ENCODE measurements around the gene HEPACAM2.

Gene HEPACAM2

DNA sequence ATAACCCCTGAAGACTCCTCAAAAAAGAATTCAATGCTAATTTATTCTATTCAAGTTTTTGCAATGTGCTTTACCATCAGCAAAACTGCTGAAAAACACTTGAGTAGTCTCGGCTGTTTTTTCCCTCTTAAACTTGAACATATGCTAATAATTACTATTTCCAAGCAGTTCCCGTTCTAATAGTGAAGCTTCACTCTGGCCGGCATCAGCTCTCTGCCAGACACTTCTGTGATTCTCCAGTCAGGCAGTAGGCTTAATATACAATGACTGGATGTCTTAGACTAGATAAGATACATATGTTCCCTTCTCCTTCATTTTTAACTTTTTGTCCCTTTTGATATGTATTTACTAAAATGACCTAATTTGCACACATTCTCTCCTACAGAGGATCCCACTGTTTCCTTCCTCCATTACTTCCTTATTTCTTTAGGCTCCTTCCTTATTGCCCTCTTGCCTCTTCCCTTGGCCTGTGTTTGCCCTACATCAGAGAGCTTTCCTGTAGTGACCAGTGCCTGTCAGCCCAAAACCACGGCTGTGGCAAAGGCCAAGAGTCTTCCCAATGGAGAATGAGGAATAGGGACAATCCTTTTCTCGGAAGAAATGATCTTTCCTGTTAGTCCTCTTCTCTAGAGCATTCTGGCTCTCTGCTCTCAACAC is 23.5 kb downstream of the HEPACAM2 start:
- Histone ChIP-seq H3K36me3 (ENCODE audit: control insufficient read depth in 1 of 2, insufficient read depth in 2 of 2, low read length in 2 of 2) (no peaks in the 10 kb centered on the region), H3K27me3 (ENCODE audit: low read depth, low read length) (no peaks in the 10 kb centered on the region), H3K4me3 (ENCODE audit: low read depth in 1 of 2, low read length in 2 of 2) (no peak overlapping the region), H3K27ac (ENCODE audit: low read length) (no peak overlapping the region), H3K4me1 (ENCODE audit: control insufficient read depth in 1 of 2, insufficient read depth in 2 of 2, low read length in 2 of 2) (no peaks in the 10 kb centered on the region), H3K9me3 (ENCODE audit: control insufficient read depth in 1 of 2, low read length in 2 of 2) (no peaks in the 10 kb centered on the region)

DNA sequence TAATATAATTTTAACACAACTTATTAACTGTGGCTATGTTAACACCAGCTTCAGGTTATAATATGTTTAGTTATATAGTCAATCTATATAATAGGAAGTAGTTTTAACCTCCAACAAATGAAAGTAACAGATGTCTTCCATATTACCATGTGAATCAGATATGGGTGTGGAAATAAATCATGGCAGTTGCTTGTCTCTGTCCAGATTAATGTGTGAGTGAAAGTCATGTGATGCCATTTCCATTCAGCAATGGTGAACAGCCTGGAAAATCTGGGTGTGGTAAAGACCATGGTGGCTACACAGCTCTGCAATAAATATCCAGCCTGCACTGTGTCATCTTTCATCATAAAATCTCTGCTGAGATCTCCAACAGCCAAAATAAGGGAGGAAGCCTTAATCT is 27.8 kb downstream of the HEPACAM2 start:
- H3K4me3 ChIP-seq (ENCODE audit: low read depth in 1 of 2, low read length in 2 of 2): no peak overlapping the region
- no peaks in the 10 kb centered on the region for H3K27me3 ChIP-seq (ENCODE audit: low read depth, low read length)
- no peaks in the 10 kb centered on the region for H3K36me3 ChIP-seq (ENCODE audit: control insufficient read depth in 1 of 2, insufficient read depth in 2 of 2, low read length in 2 of 2)
- H3K27ac ChIP-seq (ENCODE audit: low read length): no peak overlapping the region
- H3K4me1 ChIP-seq (ENCODE audit: control insufficient read depth in 1 of 2, insufficient read depth in 2 of 2, low read length in 2 of 2): no peaks in the 10 kb centered on the region
- H3K9me3 ChIP-seq (ENCODE audit: control insufficient read depth in 1 of 2, low read length in 2 of 2): no peaks in the 10 kb centered on the region

DNA sequence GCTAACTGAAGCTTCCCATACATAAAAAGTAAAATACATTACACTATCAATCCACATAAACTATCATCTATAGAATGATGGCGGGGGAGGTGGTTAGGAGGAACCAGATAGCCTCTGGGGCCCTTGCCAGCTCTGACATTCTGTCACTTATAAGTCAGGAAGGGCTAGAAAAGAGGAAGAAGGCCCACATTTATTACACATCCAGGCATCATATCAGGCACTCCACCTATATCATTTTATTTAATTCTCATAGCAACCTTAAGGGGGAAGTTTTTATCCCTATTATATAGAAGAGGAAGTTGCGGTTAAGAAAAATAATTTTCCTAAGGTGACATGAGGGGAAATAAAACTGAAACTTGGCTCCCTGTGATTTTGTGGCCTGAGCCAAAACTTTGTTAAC is 29.9 kb downstream of the HEPACAM2 start:
- no peaks in the 10 kb centered on the region for H3K4me1 ChIP-seq (ENCODE audit: control insufficient read depth in 1 of 2, insufficient read depth in 2 of 2, low read length in 2 of 2)
- no peaks in the 10 kb centered on the region for H3K36me3 ChIP-seq (ENCODE audit: control insufficient read depth in 1 of 2, insufficient read depth in 2 of 2, low read length in 2 of 2)
- no peaks in the 10 kb centered on the region for H3K27me3 ChIP-seq (ENCODE audit: low read depth, low read length)
- H3K4me3 ChIP-seq (ENCODE audit: low read depth in 1 of 2, low read length in 2 of 2): no peak overlapping the region
- no peaks in the 10 kb centered on the region for H3K9me3 ChIP-seq (ENCODE audit: control insufficient read depth in 1 of 2, low read length in 2 of 2)
- H3K27ac ChIP-seq (ENCODE audit: low read length): no peak overlapping the region

DNA sequence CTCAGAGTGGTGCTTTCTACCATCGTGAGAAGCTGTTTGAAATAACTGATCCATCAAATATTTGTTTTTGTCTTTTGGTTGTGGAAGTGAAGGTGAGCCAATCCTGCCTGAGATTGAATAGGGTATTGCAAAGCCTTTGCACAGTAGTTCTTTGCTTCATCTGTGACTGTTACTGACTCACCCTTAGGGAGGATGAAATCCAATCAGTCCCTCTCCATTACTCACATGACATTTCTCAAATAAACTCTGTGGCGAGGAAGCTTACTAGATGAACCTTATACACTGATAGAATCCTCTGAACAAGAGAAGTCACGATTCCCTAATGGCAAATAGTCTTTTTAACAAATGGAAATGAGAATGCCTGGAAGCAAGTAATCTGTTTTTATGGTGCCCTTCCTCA is 31.9 kb downstream of the HEPACAM2 start:
- Histone ChIP-seq H3K27ac (ENCODE audit: low read length) (no peak overlapping the region), H3K27me3 (ENCODE audit: low read depth, low read length) (no peaks in the 10 kb centered on the region)

DNA sequence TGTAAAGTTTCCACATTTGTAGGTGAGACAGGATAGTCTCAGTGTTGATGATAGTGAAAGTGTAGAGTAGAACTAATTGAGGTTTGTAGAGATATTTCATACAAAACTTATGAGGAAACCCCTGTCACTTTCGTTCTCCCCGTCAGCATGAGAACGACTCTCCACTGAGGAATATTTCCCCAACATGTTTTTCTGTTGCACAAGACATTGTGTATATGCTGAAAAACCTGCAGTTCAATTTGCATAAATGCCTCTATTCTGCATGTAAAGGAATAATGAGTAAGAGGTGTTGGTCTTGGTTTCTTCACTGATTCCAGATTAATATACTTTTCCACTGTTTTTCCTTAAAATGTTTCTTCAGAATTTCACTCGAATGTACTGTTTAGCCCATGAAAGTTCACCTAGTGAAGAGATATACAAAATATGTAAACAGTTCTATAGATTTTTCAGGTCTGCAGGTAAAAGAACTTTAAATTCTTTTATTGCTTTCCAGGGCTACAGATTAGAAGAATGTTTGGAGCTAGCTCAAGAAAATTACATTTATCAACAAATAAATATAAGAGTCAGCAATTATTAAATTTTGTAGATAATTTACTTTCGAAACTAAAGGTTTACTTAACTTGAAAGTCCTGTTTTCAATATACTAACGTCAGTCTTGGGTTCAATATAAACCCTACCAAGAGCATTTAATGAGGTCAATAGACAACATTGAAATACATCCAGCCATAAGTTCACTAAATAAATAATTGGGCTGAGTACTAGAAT is 37.2 kb downstream of the HEPACAM2 start:
- H3K27ac ChIP-seq (ENCODE audit: low read length): no peak overlapping the region
- no peak overlapping the region for H3K4me3 ChIP-seq (ENCODE audit: low read depth in 1 of 2, low read length in 2 of 2)

More for the DNA sequence above, 31.9 kb downstream of the HEPACAM2 start:
- no peaks in the 10 kb centered on the region for H3K36me3 ChIP-seq (ENCODE audit: control insufficient read depth in 1 of 2, insufficient read depth in 2 of 2, low read length in 2 of 2)
- H3K9me3 ChIP-seq (ENCODE audit: control insufficient read depth in 1 of 2, low read length in 2 of 2): no peaks in the 10 kb centered on the region
- H3K4me3 ChIP-seq (ENCODE audit: low read depth in 1 of 2, low read length in 2 of 2): no peak overlapping the region
- no peaks in the 10 kb centered on the region for H3K4me1 ChIP-seq (ENCODE audit: control insufficient read depth in 1 of 2, insufficient read depth in 2 of 2, low read length in 2 of 2)

DNA sequence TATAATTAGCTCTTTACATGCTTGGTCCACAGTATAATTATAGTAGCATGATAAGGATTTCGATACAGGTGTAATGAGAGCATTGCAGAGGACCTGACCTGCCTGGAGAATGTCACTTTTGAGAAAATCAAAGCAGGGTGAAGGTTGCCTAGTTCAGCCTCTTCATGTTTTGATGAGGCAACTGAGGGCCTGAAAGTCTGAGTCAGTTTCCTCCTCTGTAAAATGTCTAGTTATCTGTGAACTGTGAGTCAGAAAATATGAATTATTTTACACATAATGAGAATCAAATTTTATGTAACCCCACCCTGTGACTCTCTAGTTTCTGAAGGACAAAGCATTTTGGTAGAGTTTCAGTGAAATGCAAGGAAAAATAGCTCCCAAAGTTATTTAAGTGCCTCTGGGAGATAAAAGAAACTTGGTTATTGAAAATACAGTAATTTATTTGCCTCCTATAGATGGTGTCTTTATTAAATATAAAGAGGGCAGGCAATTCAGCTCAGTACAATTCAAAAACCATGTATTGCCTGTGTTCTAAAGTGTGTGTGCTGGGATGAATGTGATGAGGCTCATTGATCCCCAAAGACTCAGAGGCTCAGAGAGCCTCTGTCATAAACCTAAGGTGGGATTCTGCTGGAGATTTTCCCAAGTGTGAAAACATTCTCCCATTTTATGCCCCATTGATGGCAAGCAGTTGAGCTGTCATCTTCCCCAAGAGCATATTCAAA is 40.8 kb downstream of the HEPACAM2 start:
- Histone ChIP-seq H3K9me3 (ENCODE audit: control insufficient read depth in 1 of 2, low read length in 2 of 2) (no peaks in the 10 kb centered on the region), H3K36me3 (ENCODE audit: control insufficient read depth in 1 of 2, insufficient read depth in 2 of 2, low read length in 2 of 2) (no peaks in the 10 kb centered on the region), H3K27ac (ENCODE audit: low read length) (no peak overlapping the region), H3K4me3 (ENCODE audit: low read depth in 1 of 2, low read length in 2 of 2) (no peak overlapping the region), H3K27me3 (ENCODE audit: low read depth, low read length) (no peaks in the 10 kb centered on the region), H3K4me1 (ENCODE audit: control insufficient read depth in 1 of 2, insufficient read depth in 2 of 2, low read length in 2 of 2) (no peaks in the 10 kb centered on the region)

More for the DNA sequence above, 37.2 kb downstream of the HEPACAM2 start:
- H3K4me1 ChIP-seq (ENCODE audit: control insufficient read depth in 1 of 2, insufficient read depth in 2 of 2, low read length in 2 of 2): no peaks in the 10 kb centered on the region
- no peaks in the 10 kb centered on the region for H3K9me3 ChIP-seq (ENCODE audit: control insufficient read depth in 1 of 2, low read length in 2 of 2)
- H3K36me3 ChIP-seq (ENCODE audit: control insufficient read depth in 1 of 2, insufficient read depth in 2 of 2, low read length in 2 of 2): no peaks in the 10 kb centered on the region
- H3K27me3 ChIP-seq (ENCODE audit: low read depth, low read length): no peaks in the 10 kb centered on the region

DNA sequence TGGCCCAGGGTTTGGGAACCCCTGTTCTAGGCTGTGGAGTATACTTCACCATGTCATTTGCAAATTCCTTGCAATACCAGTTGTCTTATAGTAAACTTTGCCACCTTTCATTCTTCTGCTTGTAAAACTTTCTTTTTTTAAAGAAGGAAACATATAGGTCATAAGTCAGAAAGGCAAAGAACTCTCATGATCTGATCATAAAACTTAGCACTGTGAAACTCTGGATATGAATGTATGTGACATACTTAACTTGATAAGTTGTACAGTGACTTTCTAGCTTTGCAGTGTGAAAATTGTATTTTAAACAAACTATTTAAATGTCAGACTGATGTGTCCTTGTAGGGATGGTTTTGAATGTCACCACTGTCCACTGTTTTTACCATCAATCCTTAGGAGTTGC is 47.1 kb downstream of the HEPACAM2 start:
- Histone ChIP-seq H3K9me3 (ENCODE audit: control insufficient read depth in 1 of 2, low read length in 2 of 2) (no peaks in the 10 kb centered on the region), H3K36me3 (ENCODE audit: control insufficient read depth in 1 of 2, insufficient read depth in 2 of 2, low read length in 2 of 2) (no peaks in the 10 kb centered on the region), H3K4me3 (ENCODE audit: low read depth in 1 of 2, low read length in 2 of 2) (no peak overlapping the region), H3K27ac (ENCODE audit: low read length) (no peak overlapping the region), H3K27me3 (ENCODE audit: low read depth, low read length) (no peaks in the 10 kb centered on the region), H3K4me1 (ENCODE audit: control insufficient read depth in 1 of 2, insufficient read depth in 2 of 2, low read length in 2 of 2) (no peaks in the 10 kb centered on the region)

DNA sequence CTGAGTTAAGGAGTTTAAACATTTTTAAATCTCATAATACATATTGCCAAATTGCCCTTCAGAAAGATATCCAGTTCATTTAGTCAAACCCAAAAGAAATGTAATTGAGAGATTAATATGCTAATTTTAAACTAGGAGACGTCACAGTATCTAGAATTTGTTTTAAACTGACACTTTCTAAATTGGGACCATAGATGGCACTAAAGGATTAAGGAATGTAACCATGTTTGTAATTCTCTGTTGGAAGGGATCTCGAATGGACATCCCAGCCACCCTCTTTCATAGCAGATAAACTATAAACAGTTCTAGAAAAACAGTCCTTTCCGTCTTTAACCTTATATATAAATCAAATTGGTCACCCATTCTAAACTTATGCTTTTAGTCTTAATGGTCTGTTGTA is 48.1 kb downstream of the HEPACAM2 start:
- H3K9me3 ChIP-seq (ENCODE audit: control insufficient read depth in 1 of 2, low read length in 2 of 2): no peaks in the 10 kb centered on the region

DNA sequence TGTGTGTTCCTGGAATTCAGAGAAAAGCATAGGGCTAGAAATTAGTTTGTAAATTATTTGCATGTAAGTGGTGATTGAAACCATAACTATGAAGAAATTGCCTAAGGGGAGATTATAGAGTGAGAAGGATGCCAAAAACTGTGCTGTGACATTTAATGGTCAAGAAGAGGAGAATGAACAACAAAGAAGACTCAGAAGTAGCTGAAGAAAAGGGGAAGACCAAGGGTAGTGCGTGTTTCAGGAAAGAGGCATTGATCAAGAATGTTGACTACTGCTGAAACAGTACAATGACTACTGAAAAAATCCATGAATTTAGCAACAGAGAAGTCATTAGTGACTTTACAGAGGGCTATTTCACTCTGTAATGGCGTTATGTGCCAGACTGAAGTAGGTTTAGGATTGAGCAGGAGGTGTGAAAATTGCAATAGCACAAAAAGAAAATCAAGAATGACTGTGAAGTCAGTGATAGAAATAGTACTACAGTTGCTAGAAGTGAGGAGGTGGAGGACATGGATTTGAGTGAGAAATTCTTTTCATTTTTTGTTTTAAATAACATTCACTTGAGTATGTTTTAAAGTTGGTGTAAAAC is 49.2 kb downstream of the HEPACAM2 start:
- H3K36me3 ChIP-seq (ENCODE audit: control insufficient read depth in 1 of 2, insufficient read depth in 2 of 2, low read length in 2 of 2): no peaks in the 10 kb centered on the region
- no peak overlapping the region for H3K4me3 ChIP-seq (ENCODE audit: low read depth in 1 of 2, low read length in 2 of 2)
- H3K4me1 ChIP-seq (ENCODE audit: control insufficient read depth in 1 of 2, insufficient read depth in 2 of 2, low read length in 2 of 2): no peaks in the 10 kb centered on the region
- H3K9me3 ChIP-seq (ENCODE audit: control insufficient read depth in 1 of 2, low read length in 2 of 2): peaks cover 0 to 3% of the 10 kb centered on the region in 2 donors
- H3K27me3 ChIP-seq (ENCODE audit: low read depth, low read length): no peaks in the 10 kb centered on the region
- no peak overlapping the region for H3K27ac ChIP-seq (ENCODE audit: low read length)

More for the DNA sequence above, 48.1 kb downstream of the HEPACAM2 start:
- Histone ChIP-seq H3K36me3 (ENCODE audit: control insufficient read depth in 1 of 2, insufficient read depth in 2 of 2, low read length in 2 of 2) (no peaks in the 10 kb centered on the region), H3K27me3 (ENCODE audit: low read depth, low read length) (no peaks in the 10 kb centered on the region), H3K4me3 (ENCODE audit: low read depth in 1 of 2, low read length in 2 of 2) (no peak overlapping the region), H3K27ac (ENCODE audit: low read length) (no peak overlapping the region), H3K4me1 (ENCODE audit: control insufficient read depth in 1 of 2, insufficient read depth in 2 of 2, low read length in 2 of 2) (no peaks in the 10 kb centered on the region)

DNA sequence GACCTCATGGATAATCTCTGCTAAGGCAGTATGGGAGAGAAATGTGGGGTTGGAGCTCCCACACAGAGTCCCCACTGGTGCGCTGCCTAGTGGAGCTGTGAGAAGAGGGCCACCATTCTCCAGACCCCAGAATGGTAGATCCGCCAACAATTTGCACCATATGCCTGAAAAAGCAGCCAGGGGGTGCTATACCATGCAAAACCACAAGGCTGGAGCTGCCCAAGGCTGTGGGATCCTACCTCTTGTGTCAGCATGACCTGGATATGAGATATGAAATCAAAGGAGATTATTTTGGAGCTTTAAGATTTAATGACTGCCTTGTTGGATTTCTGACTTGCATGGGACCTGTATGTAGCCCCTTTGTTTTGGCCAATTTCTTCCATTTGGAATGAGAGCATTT is 51.0 kb downstream of the HEPACAM2 start:
- no peaks in the 10 kb centered on the region for H3K27me3 ChIP-seq (ENCODE audit: low read depth, low read length)
- peaks cover 15 to 17% of the 10 kb centered on the region in 2 donors for H3K9me3 ChIP-seq (ENCODE audit: control insufficient read depth in 1 of 2, low read length in 2 of 2)
- H3K36me3 ChIP-seq (ENCODE audit: control insufficient read depth in 1 of 2, insufficient read depth in 2 of 2, low read length in 2 of 2): no peaks in the 10 kb centered on the region
- no peak overlapping the region for H3K4me3 ChIP-seq (ENCODE audit: low read depth in 1 of 2, low read length in 2 of 2)
- no peak overlapping the region for H3K27ac ChIP-seq (ENCODE audit: low read length)
- no peaks in the 10 kb centered on the region for H3K4me1 ChIP-seq (ENCODE audit: control insufficient read depth in 1 of 2, insufficient read depth in 2 of 2, low read length in 2 of 2)

DNA sequence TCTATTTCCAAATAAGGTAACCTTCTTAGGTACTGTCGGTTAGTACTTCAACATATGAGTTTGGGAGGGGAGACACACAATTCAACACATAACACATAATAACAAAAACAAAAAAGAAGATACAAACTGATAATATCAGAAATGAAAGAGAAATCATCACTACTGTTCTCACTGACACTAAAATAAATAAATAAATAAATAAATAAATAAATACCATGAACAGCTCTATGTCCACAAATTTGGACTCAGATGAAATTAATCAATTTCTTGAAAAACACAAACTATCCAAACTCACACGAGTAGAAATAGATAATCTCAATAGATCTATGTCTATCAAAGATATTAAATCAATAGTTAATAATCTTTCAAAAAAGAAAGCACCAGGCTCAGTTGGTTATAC is 53.6 kb downstream of the HEPACAM2 start:
- Histone ChIP-seq H3K27me3 (ENCODE audit: low read depth, low read length) (no peaks in the 10 kb centered on the region), H3K4me3 (ENCODE audit: low read depth in 1 of 2, low read length in 2 of 2) (no peak overlapping the region), H3K4me1 (ENCODE audit: control insufficient read depth in 1 of 2, insufficient read depth in 2 of 2, low read length in 2 of 2) (no peaks in the 10 kb centered on the region), H3K36me3 (ENCODE audit: control insufficient read depth in 1 of 2, insufficient read depth in 2 of 2, low read length in 2 of 2) (no peaks in the 10 kb centered on the region), H3K27ac (ENCODE audit: low read length) (no peak overlapping the region), H3K9me3 (ENCODE audit: control insufficient read depth in 1 of 2, low read length in 2 of 2) (peaks cover 17 to 25% of the 10 kb centered on the region in 2 donors)

Data from muscle layer of duodenum (tissue), 2 donors.